Tibial nerve (tissue), 4 donors: ENCODE data around the gene NPEPL1. TPM values are rescaled to one million over a fixed set of nuclear protein-coding genes. Genes with fewer than 3 reads are reported as not detected.

ENCODE experiments used
- DNase-seq, 2 donors: peaks; one replicate each; pipeline ENCODE4 v3.0.0-alpha.2; 2019; ENCODE audit warnings: low spot score in 2 of 2
- H3K27ac ChIP-seq, 4 donors: fragments of 200-600 bp; sonication (generic) in 3 of 4; one replicate each; pipeline ENCODE4 v1.5.1; 2017 to 2019; ENCODE audit warnings: mild to moderate bottlenecking in 1 of 4
- H3K27me3 ChIP-seq, 2 donors: fragments of 200-600 bp; sonication (generic) in 1 of 2; one replicate each; pipeline versions ENCODE4 v1.5.1 to v1.6.0; 2017 to 2019
- H3K36me3 ChIP-seq, 3 donors: fragments of 200-600 bp; sonication (generic); one replicate each; pipeline ENCODE4 v1.5.1; 2018 to 2019
- H3K4me1 ChIP-seq, 4 donors: fragments of 200-600 bp; sonication (generic) in 3 of 4; one replicate each; pipeline ENCODE4 v1.5.1; 2017 to 2019
- H3K4me3 ChIP-seq, 4 donors: fragments of 200-600 bp; sonication (generic) in 3 of 4; one replicate each; pipeline ENCODE4 v1.5.1; 2017 to 2019; ENCODE audit warnings: mild to moderate bottlenecking in 1 of 4, moderate library complexity in 1 of 4
- H3K9me3 ChIP-seq, 4 donors: fragments of 200-600 bp; sonication (generic) in 3 of 4; one replicate each; pipeline ENCODE4 v1.5.1; 2017 to 2019
- CTCF ChIP-seq, 5 experiments: fragments of 200-600 bp in 3 of 5; fragments of 450-650 bp in 2 of 5; sonication (generic) in 3 of 5; IDR thresholded peaks; one replicate each; pipeline ENCODE4 v1.5.1; 2016 to 2019; ENCODE audit warnings: antibody characterized with exemption in 5 of 5, mild to moderate bottlenecking in 3 of 5, moderate library complexity in 2 of 5
- EP300 ChIP-seq, 2 donors: sonication (generic); formaldehyde crosslinking; IDR thresholded peaks; one replicate each; pipeline ENCODE4 v1.6.1; 2017; ENCODE audit warnings: antibody characterized with exemption in 2 of 2, mild to moderate bottlenecking in 1 of 2
- POLR2A ChIP-seq, 2 donors: fragments of 450-650 bp; IDR thresholded peaks; one replicate each; pipeline ENCODE4 v1.6.1; 2017; ENCODE audit warnings: antibody characterized with exemption in 2 of 2, mild to moderate bottlenecking in 2 of 2, moderate library complexity in 2 of 2
- WGBS, 2 donors: methylation state at CpG; one replicate each; pipeline ENCODE4 v1.1.5; 2018; 5-methylcytosine and 5-hydroxymethylcytosine counted together
- total RNA-seq, 4 donors: library from RNA; depleted of rRNA; stranded (reverse); fragments of >200 nt; gene quantifications; one replicate each; pipeline ENCODE4 v1.1.0, GENCODE V29; 2016

Gene NPEPL1
- total RNA-seq, 4 donors from 2014 or later, result 57.6 to 123 (median 73.0) TPM

DNA sequence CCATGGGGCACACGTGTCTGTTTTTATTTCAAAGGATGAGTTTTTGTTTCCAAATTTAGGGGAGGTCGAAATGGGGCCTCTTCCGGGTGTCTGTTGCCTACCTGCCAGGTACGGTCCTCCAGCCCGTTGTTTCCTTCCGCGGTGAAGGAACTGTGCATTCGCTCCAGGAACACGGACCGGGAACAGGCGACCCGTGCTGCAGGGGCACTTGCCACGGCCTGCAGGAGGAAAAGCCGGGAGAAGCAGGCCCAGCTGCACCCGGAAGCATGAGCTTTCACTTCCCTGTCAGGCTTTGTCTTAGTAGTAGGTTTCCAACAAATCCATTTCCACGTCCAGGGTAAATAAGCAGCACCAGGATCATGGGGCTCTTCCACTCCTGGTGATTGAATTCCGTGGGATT lies 17.0 kb upstream of the NPEPL1 start:
- H3K36me3 ChIP-seq, result peaks cover 0 to 94% (median 0%) of the 10 kb centered on the region in 3 donors
- no peak for TF ChIP-seq POLR2A (IDR thresholded peaks at IDR 0.05)
- no peak for TF ChIP-seq EP300 (IDR thresholded peaks at IDR 0.05)
- no peak for TF ChIP-seq CTCF (IDR thresholded peaks at IDR 0.05)
- no peaks in the 10 kb centered on the region for H3K9me3 ChIP-seq

GRCh38 chr20:58676161-58676560 lies 16.4 kb upstream of the NPEPL1 start:
- no peak overlapping the region for H3K27ac ChIP-seq
- TF ChIP-seq CTCF (IDR thresholded peaks at IDR 0.05) (no peak), EP300 (IDR thresholded peaks at IDR 0.05) (no peak), POLR2A (IDR thresholded peaks at IDR 0.05) (no peak)
- DNase-seq, result no peak
- no peaks in the 10 kb centered on the region for H3K9me3 ChIP-seq
- no peak overlapping the region for H3K4me3 ChIP-seq
- 93 to 94% methylated on average over 19 of the region's 19 CpGs for WGBS, 2 donors
- H3K36me3 ChIP-seq, result peaks cover 0 to 93% (median 0%) of the 10 kb centered on the region in 3 donors
- H3K4me1 ChIP-seq, result no peaks in the 10 kb centered on the region
- H3K27me3 ChIP-seq, result no peaks in the 10 kb centered on the region

More for the DNA sequence above, 17.0 kb upstream of the NPEPL1 start:
- H3K4me3 ChIP-seq, result no peak overlapping the region
- DNase-seq, result no peak
- H3K27ac ChIP-seq, result no peak overlapping the region
- no peaks in the 10 kb centered on the region for H3K4me1 ChIP-seq
- no peaks in the 10 kb centered on the region for H3K27me3 ChIP-seq
- WGBS, 2 donors, result 89% methylated on average over 17 of the region's 17 CpGs

- H3K4me3 ChIP-seq, result no peak overlapping the region
- no peak for TF ChIP-seq CTCF (IDR thresholded peaks at IDR 0.05)
- 89 to 92% methylated on average over 5 of the region's 5 CpGs for WGBS, 2 donors
- H3K4me1 ChIP-seq, result no peaks in the 10 kb centered on the region
- H3K36me3 ChIP-seq, result peaks cover 0 to 85% (median 0%) of the 10 kb centered on the region in 3 donors
- no peak for DNase-seq
- no peak overlapping the region for H3K27ac ChIP-seq
- no peaks in the 10 kb centered on the region for H3K27me3 ChIP-seq
- H3K9me3 ChIP-seq, result no peaks in the 10 kb centered on the region
Observed at GRCh38 chr20:58677079-58677604, 15.5 kb upstream of the NPEPL1 start.

GRCh38 chr20:58677808-58678207 lies 14.8 kb upstream of the NPEPL1 start:
- TF ChIP-seq EP300 (IDR thresholded peaks at IDR 0.05), result no peak
- TF ChIP-seq POLR2A (IDR thresholded peaks at IDR 0.05), result no peak
- TF ChIP-seq CTCF (IDR thresholded peaks at IDR 0.05), result no peak
- Histone ChIP-seq H3K27ac (no peak overlapping the region), H3K4me3 (no peak overlapping the region), H3K9me3 (no peaks in the 10 kb centered on the region), H3K4me1 (no peaks in the 10 kb centered on the region), H3K36me3 (peaks cover 0 to 78% (median 0%) of the 10 kb centered on the region in 3 donors), H3K27me3 (no peaks in the 10 kb centered on the region)
- no peak for DNase-seq
- WGBS, 2 donors, result 84 to 85% methylated on average over 5 of the region's 5 CpGs

GRCh38 chr20:58678806-58679205 lies 13.8 kb upstream of the NPEPL1 start:
- H3K36me3 ChIP-seq, result peaks cover 0 to 68% (median 0%) of the 10 kb centered on the region in 3 donors

More at GRCh38 chr20:58678806-58679205, 13.8 kb upstream of the NPEPL1 start:
- Histone ChIP-seq H3K27me3 (no peaks in the 10 kb centered on the region), H3K4me3 (no peak overlapping the region), H3K9me3 (no peaks in the 10 kb centered on the region), H3K27ac (no peak overlapping the region), H3K4me1 (no peaks in the 10 kb centered on the region)
- TF ChIP-seq CTCF (IDR thresholded peaks at IDR 0.05) (no peak), EP300 (IDR thresholded peaks at IDR 0.05) (no peak), POLR2A (IDR thresholded peaks at IDR 0.05) (no peak)
- DNase-seq, result no peak
- WGBS, 2 donors, result 81 to 85% methylated on average over 8 of the region's 8 CpGs
